ENCODE data around the gene GP1BB. TPM values are rescaled to one million over a fixed set of nuclear protein-coding genes. Genes with fewer than 3 reads are reported as not detected.

The GP1BB gene
- total RNA-seq, 3 donors from 2014 or later (not counting 1 experiment from before 2014, with no cell fraction given), result 0.39 to 7.8 (median 4.2) TPM

- H3K36me3 Mint-ChIP-seq, result no peaks in the 10 kb centered on the region
- no peaks in the 10 kb centered on the region for H3K9me3 Mint-ChIP-seq
- 89% methylated on average over 25 of the region's 25 CpGs for WGBS (ENCODE audit: insufficient coverage)
- H3K4me3 Mint-ChIP-seq, result no peak overlapping the region
- H3K4me1 ChIP-seq (ENCODE audit: control insufficient read depth, insufficient read depth, low read length), result peaks cover 27% of the 10 kb centered on the region
- H3K36me3 ChIP-seq (ENCODE audit: control insufficient read depth, insufficient read depth, low read length), result no peaks in the 10 kb centered on the region
- DNase-seq (no peak), ATAC-seq (no peak)
- no peak for TF ChIP-seq CTCF (IDR thresholded peaks at IDR 0.05)
- H3K4me1 Mint-ChIP-seq, result peaks cover 12 to 22% of the 10 kb centered on the region in 2 donors
- H3K27me3 Mint-ChIP-seq (ENCODE audit: low read depth in 2 of 2), result peaks cover 0 to 22% of the 10 kb centered on the region in 2 donors
- intact Hi-C loops (cut with micrococcal nuclease), result no loop called here
- H3K27ac Mint-ChIP-seq, result no peak overlapping the region
- H3K4me3 ChIP-seq (ENCODE audit: low read length), result no peak overlapping the region
- no peak overlapping the region for H3K27ac ChIP-seq (ENCODE audit: low read length)
- no peaks in the 10 kb centered on the region for H3K9me3 ChIP-seq (ENCODE audit: control insufficient read depth, insufficient read depth, low read length)
- peaks cover 15% of the 10 kb centered on the region for H3K27me3 ChIP-seq (ENCODE audit: control insufficient read depth, insufficient read depth, low read length)
Observed at GRCh38 chr22:19770349-19771220, 47.2 kb downstream of the GP1BB start.

GRCh38 chr22:19772422-19772672 lies 49.0 kb downstream of the GP1BB start:
- 59% methylated on average over 4 of the region's 4 CpGs for WGBS (ENCODE audit: insufficient coverage)
- Histone ChIP-seq H3K4me3 (ENCODE audit: low read length) (no peak overlapping the region), H3K9me3 (ENCODE audit: control insufficient read depth, insufficient read depth, low read length) (no peaks in the 10 kb centered on the region), H3K27me3 (ENCODE audit: control insufficient read depth, insufficient read depth, low read length) (peaks cover 10% of the 10 kb centered on the region), H3K27ac (ENCODE audit: low read length) (no peak overlapping the region), H3K4me1 (ENCODE audit: control insufficient read depth, insufficient read depth, low read length) (peaks cover 24% of the 10 kb centered on the region), H3K36me3 (ENCODE audit: control insufficient read depth, insufficient read depth, low read length) (no peaks in the 10 kb centered on the region)
- TF ChIP-seq CTCF (IDR thresholded peaks at IDR 0.05), result no peak
- H3K4me3 Mint-ChIP-seq, result no peak overlapping the region
- DNase-seq (no peak), ATAC-seq (no peak)
- H3K27me3 Mint-ChIP-seq (ENCODE audit: low read depth in 2 of 2), result peaks cover 0 to 19% of the 10 kb centered on the region in 2 donors
- no peaks in the 10 kb centered on the region for H3K36me3 Mint-ChIP-seq
- intact Hi-C loops (cut with micrococcal nuclease), result no loop called here
- no peak overlapping the region for H3K27ac Mint-ChIP-seq
- no peaks in the 10 kb centered on the region for H3K9me3 Mint-ChIP-seq
- peaks cover 6 to 22% of the 10 kb centered on the region in 2 donors for H3K4me1 Mint-ChIP-seq

- ATAC-seq, result no peak
- Histone ChIP-seq H3K27ac (ENCODE audit: low read length) (no peak overlapping the region), H3K36me3 (ENCODE audit: control insufficient read depth, insufficient read depth, low read length) (no peaks in the 10 kb centered on the region), H3K4me1 (ENCODE audit: control insufficient read depth, insufficient read depth, low read length) (peaks cover 19% of the 10 kb centered on the region), H3K4me3 (ENCODE audit: low read length) (no peak overlapping the region), H3K27me3 (ENCODE audit: control insufficient read depth, insufficient read depth, low read length) (peaks cover 7% of the 10 kb centered on the region), H3K9me3 (ENCODE audit: control insufficient read depth, insufficient read depth, low read length) (no peaks in the 10 kb centered on the region)
- peaks cover 6 to 17% of the 10 kb centered on the region in 2 donors for H3K4me1 Mint-ChIP-seq
- no peak for DNase-seq
- TF ChIP-seq CTCF (IDR thresholded peaks at IDR 0.05), result no peak
- 20% methylated on average over 24 of the region's 25 CpGs for WGBS (ENCODE audit: insufficient coverage)
- intact Hi-C loops (cut with micrococcal nuclease), result no loop called here
- H3K27ac Mint-ChIP-seq, result no peak overlapping the region
- H3K27me3 Mint-ChIP-seq (ENCODE audit: low read depth in 2 of 2), result peaks cover 0 to 16% of the 10 kb centered on the region in 2 donors
- no peaks in the 10 kb centered on the region for H3K36me3 Mint-ChIP-seq
- no peaks in the 10 kb centered on the region for H3K9me3 Mint-ChIP-seq
- no peak overlapping the region for H3K4me3 Mint-ChIP-seq
Observed at GRCh38 chr22:19772673-19773469, 49.5 kb downstream of the GP1BB start.
